ENCODE results near the gene TGFB2. TPM values are rescaled to one million over a fixed set of nuclear protein-coding genes. Genes with fewer than 3 reads are reported as not detected.

Gene TGFB2
- total RNA-seq, 2 donors from 2014 or later: 4.3 to 8.7 TPM

DNA sequence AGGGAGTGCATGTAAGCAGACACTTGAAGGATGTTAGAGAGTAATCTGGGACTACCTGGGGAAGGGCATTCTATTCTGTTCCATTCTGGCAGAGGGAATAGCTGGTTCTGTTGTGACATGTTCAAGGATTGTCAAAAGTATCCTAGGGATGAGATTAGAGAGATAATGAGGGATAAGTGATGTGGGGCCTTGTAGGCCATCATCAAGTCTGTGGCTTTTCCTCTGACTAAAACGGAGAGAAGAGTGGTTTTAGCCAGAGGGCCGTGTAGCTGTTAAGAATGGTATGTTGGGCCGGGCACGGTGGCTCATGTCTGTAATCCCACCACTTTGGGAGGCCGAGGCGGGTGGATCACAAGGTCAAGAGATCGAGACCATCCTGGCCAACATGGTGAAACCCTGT is 23.6 kb downstream of the TGFB2 start:
- Histone ChIP-seq H3K4me1 (peaks cover 0 to 42% of the 10 kb centered on the region in 2 donors), H3K4me3 (no peak overlapping the region), H3K9me3 (no peaks in the 10 kb centered on the region), H3K36me3 (no peaks in the 10 kb centered on the region), H3K27ac (no peak overlapping the region), H3K27me3 (no peaks in the 10 kb centered on the region)
- DNase-seq (ENCODE audit: low spot score): no peak
- TF ChIP-seq, protein P1, sequence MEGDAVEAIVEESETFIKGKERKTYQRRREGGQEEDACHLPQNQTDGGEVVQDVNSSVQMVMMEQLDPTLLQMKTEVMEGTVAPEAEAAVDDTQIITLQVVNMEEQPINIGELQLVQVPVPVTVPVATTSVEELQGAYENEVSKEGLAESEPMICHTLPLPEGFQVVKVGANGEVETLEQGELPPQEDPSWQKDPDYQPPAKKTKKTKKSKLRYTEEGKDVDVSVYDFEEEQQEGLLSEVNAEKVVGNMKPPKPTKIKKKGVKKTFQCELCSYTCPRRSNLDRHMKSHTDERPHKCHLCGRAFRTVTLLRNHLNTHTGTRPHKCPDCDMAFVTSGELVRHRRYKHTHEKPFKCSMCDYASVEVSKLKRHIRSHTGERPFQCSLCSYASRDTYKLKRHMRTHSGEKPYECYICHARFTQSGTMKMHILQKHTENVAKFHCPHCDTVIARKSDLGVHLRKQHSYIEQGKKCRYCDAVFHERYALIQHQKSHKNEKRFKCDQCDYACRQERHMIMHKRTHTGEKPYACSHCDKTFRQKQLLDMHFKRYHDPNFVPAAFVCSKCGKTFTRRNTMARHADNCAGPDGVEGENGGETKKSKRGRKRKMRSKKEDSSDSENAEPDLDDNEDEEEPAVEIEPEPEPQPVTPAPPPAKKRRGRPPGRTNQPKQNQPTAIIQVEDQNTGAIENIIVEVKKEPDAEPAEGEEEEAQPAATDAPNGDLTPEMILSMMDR (IDR thresholded peaks at IDR 0.05): no peak

DNA sequence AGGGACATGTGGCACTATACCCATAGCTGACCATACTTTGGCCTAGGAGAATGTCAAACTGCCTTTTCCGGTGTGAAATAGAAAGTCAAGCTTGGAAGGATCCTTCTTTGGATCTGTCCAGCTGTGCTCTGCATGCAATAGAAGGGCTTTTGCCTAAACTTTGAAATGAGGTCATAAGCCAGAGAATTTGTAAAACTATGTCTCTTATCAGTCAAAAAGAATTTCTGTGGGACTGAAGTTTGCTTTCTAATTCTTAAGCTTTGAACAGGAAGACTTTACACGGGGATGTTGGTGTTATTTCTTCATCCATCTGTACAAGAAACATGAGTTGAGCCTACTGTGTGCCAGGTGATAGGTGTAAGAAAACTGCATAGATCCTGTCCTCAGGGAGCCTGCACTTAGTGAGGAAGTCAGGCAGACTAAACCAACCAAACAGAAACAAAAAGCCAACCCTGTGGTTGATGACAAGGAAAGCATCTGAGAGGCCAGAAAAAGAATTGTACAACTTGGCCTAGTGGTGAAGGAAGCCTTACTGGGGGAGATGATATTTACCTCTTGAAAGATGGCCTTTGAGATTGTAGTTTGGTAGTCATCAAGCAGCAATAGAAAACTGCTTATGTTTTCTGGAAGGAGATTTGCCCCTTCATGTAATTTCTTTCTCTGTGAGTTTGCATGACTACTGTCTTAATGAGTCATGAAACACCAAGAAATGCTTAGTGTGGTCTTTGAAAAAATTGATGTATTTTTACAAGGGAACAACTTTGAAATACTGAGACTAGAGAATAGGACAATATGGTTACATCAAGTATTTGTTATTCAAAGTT is 24.8 kb downstream of the TGFB2 start:
- H3K27ac ChIP-seq: peak overlapping the region; percentile 31 to 63
- H3K36me3 ChIP-seq: no peaks in the 10 kb centered on the region
- H3K9me3 ChIP-seq: no peaks in the 10 kb centered on the region
- no peak overlapping the region for H3K4me3 ChIP-seq
- no peak for DNase-seq (ENCODE audit: low spot score)
- TF ChIP-seq, protein P1 (IDR thresholded peaks at IDR 0.05): no peak
- peaks cover 0 to 46% of the 10 kb centered on the region in 2 donors for H3K4me1 ChIP-seq
- no peaks in the 10 kb centered on the region for H3K27me3 ChIP-seq

DNA sequence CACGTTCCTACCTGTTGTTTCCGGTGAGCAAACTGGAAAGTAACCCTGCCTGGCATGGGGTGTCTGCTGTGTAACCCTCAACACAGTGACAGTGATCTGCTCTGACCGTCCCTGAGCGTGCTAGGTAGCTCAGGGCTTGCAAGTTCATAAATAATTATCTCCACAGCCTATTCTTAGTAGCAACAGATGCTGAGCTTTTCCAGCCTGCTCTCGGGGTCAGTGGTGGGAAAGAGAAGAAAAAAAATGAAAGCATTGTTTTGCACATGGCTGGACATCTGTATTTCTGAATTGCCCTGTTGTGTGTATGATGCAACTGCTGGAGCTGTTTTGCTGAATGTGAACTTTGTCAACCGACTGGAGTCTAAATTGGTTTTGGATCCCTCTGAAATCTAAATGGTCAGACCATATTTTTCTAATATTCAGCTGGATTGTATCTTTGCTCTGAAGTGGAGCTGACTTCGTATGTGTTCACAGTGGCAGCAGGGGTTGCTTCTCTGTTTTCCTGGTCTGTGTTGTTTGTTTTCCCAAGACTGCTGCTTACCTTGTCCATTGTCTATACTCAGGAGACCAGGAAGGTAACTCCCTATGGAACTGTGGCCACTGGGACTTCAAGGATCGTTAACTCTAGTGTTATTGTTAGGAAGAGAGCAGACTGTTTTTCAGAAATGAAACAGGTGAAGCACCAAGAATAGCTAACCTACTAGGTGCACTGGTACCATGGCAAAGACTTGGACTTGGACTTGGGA is 27.0 kb downstream of the TGFB2 start:
- Histone ChIP-seq H3K9me3 (no peaks in the 10 kb centered on the region), H3K27ac (peak overlapping the region; percentile 32 to 63), H3K4me1 (peaks cover 0 to 40% of the 10 kb centered on the region in 2 donors), H3K4me3 (no peak overlapping the region), H3K27me3 (no peaks in the 10 kb centered on the region), H3K36me3 (no peaks in the 10 kb centered on the region)
- no peak for DNase-seq (ENCODE audit: low spot score)
- TF ChIP-seq, protein P1 (IDR thresholded peaks at IDR 0.05): no peak

DNA sequence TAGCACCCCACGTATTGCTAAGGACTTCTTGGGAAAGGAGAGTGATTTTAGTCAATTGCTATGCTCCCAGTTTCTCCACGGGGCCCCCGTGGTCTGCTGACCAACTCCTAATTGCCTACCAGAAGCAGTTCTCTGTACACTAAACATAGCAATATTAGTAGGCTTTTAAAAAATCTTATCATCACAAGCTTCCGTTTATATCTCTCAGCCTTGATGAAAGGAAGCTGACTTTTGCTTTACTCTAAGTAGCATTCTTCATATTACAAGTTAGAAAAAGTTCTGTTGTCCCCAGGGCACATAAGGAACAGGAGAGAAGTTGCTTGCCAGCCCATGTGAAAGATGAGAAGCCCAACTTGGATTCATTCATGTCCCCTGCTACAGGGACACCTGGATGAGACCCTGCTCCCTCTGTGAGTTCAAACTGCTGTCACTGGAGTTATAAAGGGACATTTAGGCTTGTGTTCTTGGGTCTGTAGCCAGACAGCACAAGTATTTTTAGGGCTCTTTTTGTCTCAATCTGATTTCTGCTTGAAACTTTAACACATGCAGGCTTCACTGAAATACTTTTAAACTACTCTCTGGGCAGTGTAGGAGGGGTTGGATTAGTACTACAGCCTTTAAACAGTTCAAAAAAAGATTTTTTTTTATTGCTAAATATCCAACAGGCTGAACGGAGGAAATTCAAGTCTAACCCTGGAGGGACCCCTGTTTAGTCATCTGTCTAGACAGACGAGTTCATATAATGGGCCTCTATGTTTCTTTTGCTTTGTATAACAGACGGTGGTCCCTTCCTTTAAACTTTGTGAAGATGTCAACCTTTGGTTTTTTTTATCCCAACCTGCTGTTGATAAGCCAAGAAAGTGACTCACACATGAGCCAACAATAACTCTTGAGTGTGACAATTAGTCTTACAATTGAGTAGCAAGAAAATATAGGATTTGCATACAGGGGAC is 29.5 kb downstream of the TGFB2 start:
- Histone ChIP-seq H3K27me3 (no peaks in the 10 kb centered on the region), H3K27ac (peak overlapping the region; percentile 14 to 66), H3K36me3 (no peaks in the 10 kb centered on the region), H3K4me1 (peaks cover 0 to 40% of the 10 kb centered on the region in 2 donors), H3K9me3 (no peaks in the 10 kb centered on the region), H3K4me3 (no peak overlapping the region)
- TF ChIP-seq, protein P1 (IDR thresholded peaks at IDR 0.05): no peak
- no peak for DNase-seq (ENCODE audit: low spot score)

DNA sequence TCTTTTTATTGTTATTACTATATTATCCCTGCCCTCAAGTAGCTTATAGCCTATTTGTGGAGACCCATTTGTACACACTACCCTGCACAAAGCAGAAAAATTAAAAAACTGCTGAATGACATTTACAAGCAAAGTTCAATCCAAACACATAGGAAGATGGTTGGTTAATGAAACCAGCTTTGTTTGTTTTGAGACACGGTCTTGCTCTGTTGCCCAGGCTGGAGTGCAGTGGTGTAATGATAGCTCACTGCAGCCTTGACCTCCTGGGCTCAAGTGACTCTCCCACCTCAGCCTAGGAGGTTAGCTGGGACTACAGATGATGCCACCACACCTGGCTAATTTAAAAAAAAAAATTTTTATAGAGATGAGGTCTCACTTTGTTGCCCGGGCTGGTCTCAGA is 31.6 kb downstream of the TGFB2 start:
- H3K27ac ChIP-seq: no peak overlapping the region

More for the DNA sequence above, 31.6 kb downstream of the TGFB2 start:
- DNase-seq (ENCODE audit: low spot score): no peak
- Histone ChIP-seq H3K36me3 (no peaks in the 10 kb centered on the region), H3K9me3 (no peaks in the 10 kb centered on the region), H3K4me3 (no peak overlapping the region), H3K27me3 (no peaks in the 10 kb centered on the region), H3K4me1 (peaks cover 0 to 37% of the 10 kb centered on the region in 2 donors)
- TF ChIP-seq, protein P1 (IDR thresholded peaks at IDR 0.05): no peak

Measured in right atrium auricular region (tissue), 2 donors.